HepG2 (cell line): ENCODE data around the gene FAM98A.

Experiments used
- ARNTL ChIP-seq: sonication (generic); formaldehyde crosslinking; IDR thresholded peaks from 2 replicates; pipeline ENCODE4 v1.4.0; 2020; ENCODE audit warnings: mild to moderate bottlenecking, missing genetic modification reagents
- ATF6 ChIP-seq: sonication (generic); formaldehyde crosslinking; conservative IDR thresholded peaks from 2 replicates; pipeline ENCODE4 v1.4.0; 2020; ENCODE audit warnings: missing genetic modification reagents
- CTCF ChIP-seq: sonication (generic); formaldehyde crosslinking; IDR thresholded peaks from 2 replicates; pipeline ENCODE4 v1.5.0; 2020; ENCODE audit warnings: mild to moderate bottlenecking, missing genetic modification reagents, moderate library complexity
- EZH2 ChIP-seq: conservative IDR thresholded peaks from 2 replicates; pipeline ENCODE4 v1.6.1; 2012; ENCODE audit warnings: mild to moderate bottlenecking, low read depth, low read length, moderate library complexity
- FOSL2 ChIP-seq: sonication (generic); formaldehyde crosslinking; IDR thresholded peaks from 2 replicates; pipeline ENCODE4 v1.4.0; 2020; ENCODE audit warnings: missing genetic modification reagents
- KDM1A ChIP-seq: IDR thresholded peaks from 2 replicates; pipeline ENCODE4 v1.6.1; 2016; ENCODE audit warnings: missing compliant biosample characterization
- MXD1 ChIP-seq: sonication (generic); formaldehyde crosslinking; IDR thresholded peaks from 2 replicates; pipeline ENCODE4 v1.4.0; 2020; ENCODE audit warnings: mild to moderate bottlenecking, missing genetic modification reagents
- PATZ1 ChIP-seq: sonication (generic); formaldehyde crosslinking; IDR thresholded peaks from 2 replicates; pipeline ENCODE4 v1.4.0; 2020; ENCODE audit warnings: missing genetic modification reagents
- RBAK ChIP-seq: sonication (generic); formaldehyde crosslinking; IDR thresholded peaks from 2 replicates; pipeline ENCODE4 v1.5.1; 2020; ENCODE audit warnings: mild to moderate bottlenecking, missing genetic modification reagents
- ZNF121 ChIP-seq: sonication (generic); formaldehyde crosslinking; IDR thresholded peaks from 2 replicates; pipeline ENCODE4 v1.5.0; 2020; ENCODE audit warnings: mild to moderate bottlenecking, missing genetic modification reagents
- ZNF512B ChIP-seq: sonication (generic); formaldehyde crosslinking; IDR thresholded peaks from 2 replicates; pipeline ENCODE4 v1.5.1; 2020; ENCODE audit warnings: missing genetic modification reagents, mild to moderate bottlenecking, borderline replicate concordance
- ZNF616 ChIP-seq: sonication (generic); formaldehyde crosslinking; IDR thresholded peaks from 2 replicates; pipeline ENCODE4 v1.5.0; 2020; ENCODE audit warnings: low read depth, mild to moderate bottlenecking, missing genetic modification reagents
- ZSCAN30 ChIP-seq: sonication (generic); formaldehyde crosslinking; IDR thresholded peaks from 2 replicates; pipeline ENCODE4 v1.5.0; 2020; ENCODE audit warnings: mild to moderate bottlenecking, missing genetic modification reagents

GRCh38 chr2:33605056-33605455, 6.0 kb upstream of the FAM98A start:
- no peak for TF ChIP-seq ZNF512B (CRISPR knock-in tag)
- no peak for TF ChIP-seq KDM1A
- no peak for TF ChIP-seq CTCF (CRISPR knock-in tag)
- TF ChIP-seq ARNTL (CRISPR knock-in tag), result no peak
- no peak for TF ChIP-seq PATZ1 (CRISPR knock-in tag)
- TF ChIP-seq ZSCAN30 (CRISPR knock-in tag), result no peak
- no peak for TF ChIP-seq ZNF121 (CRISPR knock-in tag)
- no peak for TF ChIP-seq MXD1
- TF ChIP-seq ZNF616 (CRISPR knock-in tag), result no peak
- no peak for TF ChIP-seq ATF6 (CRISPR knock-in tag)
- no peak for TF ChIP-seq EZH2
- no peak for TF ChIP-seq FOSL2 (CRISPR knock-in tag)
- no peak for TF ChIP-seq RBAK
